IPS DF 4.7 (cell line): ENCODE results near the gene SENP1.

Experiments used
- DNase-seq: peaks from one replicate; pipeline ENCODE4 v3.0.0-alpha.2; 2013; ENCODE audit warnings: low spot score; ENCODE audit errors: extremely low read depth

Gene SENP1

DNA sequence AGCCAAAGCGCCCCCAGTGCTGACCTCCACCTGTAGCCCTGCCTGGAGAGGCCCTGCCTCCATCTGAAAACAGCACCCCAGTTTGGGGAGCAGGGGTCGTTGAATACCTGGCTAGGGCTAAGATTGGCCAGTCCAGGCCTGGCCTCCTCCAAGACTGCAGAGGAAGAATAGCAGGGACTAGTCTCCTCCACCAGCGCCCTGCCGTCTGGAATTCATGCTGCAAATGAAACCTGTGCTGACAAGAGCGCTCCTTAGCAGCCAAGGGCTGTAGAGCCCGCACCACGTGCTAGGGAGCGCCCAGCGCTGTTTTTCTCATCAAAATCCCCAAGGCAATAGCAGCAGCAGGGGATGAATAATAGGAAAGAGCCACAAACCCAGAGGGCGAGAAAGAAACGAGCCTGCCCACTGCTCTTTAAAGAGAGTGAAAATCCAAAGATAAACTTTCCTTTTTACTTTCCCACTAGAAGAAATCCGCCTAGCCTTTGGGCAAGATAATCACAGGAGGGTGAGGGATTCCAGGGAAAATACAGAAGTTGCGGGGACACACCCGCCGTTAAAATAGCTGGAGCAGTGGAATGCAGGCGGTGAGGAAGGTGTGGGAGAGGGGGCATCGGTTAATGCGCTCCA is 104.9 kb downstream of the SENP1 start:
- DNase-seq: no peak

GRCh38 chr12:47999816-48000215 is 106.1 kb downstream of the SENP1 start:
- no peak for DNase-seq

GRCh38 chr12:47997321-47997720 is 108.6 kb downstream of the SENP1 start:
- no peak for DNase-seq

- no peak for DNase-seq
Observed at GRCh38 chr12:47995981-47996401, 109.9 kb downstream of the SENP1 start.

DNA sequence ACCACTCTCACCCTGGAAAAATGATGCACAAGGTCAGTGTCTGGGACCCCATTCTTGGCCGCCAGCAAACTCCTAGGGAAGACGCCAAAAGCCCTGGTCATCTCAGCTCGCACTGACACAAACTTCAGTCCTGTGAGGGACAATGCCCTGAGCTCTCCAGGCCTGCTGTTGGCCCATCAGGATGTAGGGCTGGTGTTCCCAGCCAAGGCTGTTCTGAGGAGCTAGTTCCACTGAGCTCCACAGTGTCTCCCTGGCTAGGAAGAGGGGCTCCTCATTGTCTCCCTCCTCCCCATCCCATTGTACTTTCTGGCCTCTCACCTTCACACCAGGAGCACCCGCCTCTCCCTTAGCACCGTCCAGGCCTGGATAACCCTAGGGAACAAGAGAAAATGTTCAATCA is 112.4 kb downstream of the SENP1 start:
- DNase-seq: no peak
